ENCODE data around the gene SH3RF1.

GRCh38 chr4:169110633-169111032, 160.1 kb downstream of the SH3RF1 start:
- TF ChIP-seq CTCF (conservative IDR thresholded peaks at IDR 0.05 in 1 of 2, IDR thresholded peaks at IDR 0.05 in 1 of 2; ENCODE audit: extremely low read depth in 1 of 2, insufficient read depth in 1 of 2, low read depth in 1 of 2, low read length in 2 of 2) (no peak), EZH2 (IDR thresholded peaks at IDR 0.05; ENCODE audit: borderline replicate concordance, low read length) (no peak)
